Activated T-helper 2 cell treated with anti-CD3 and anti-CD28 coated beads, Interferon-gamma antibody, Interleukin-2, Interleukin-4, amounts not matched to agents 10 μg/mL and 5 μg/mL and 100 μg/mL, durations not matched to agents 14 hours and 24 hours and 36 hours (primary cell): ENCODE data around the gene TMEM231. TPM values are rescaled to one million over a fixed set of nuclear protein-coding genes. Genes with fewer than 3 reads are reported as not detected.

Experiments used
- total RNA-seq: library from RNA; stranded (reverse); gene quantifications from 2 replicates; pipeline ENCODE4 v1.2.3, GENCODE V29; 2022

TMEM231 gene
- total RNA-seq, 1 donor from 2014 or later = 3.4 TPM

Other genes with a start within 250 kb of the TMEM231 start
- 33.5 and 37.5 TPM in 2 replicates for gene CFDP1, start 122.7 kb downstream of the TMEM231 start, total RNA-seq
- gene TMEM170A, start 91.6 kb downstream of the TMEM231 start, total RNA-seq = 35.6 and 39.9 TPM in 2 replicates
- gene CHST6, start 60.8 kb downstream of the TMEM231 start, total RNA-seq = not detected in 2 replicates
- not detected in 2 replicates for gene CHST5, start 20.1 kb downstream of the TMEM231 start, total RNA-seq
- 69.2 and 69.4 TPM in 2 replicates for gene GABARAPL2, start 10.1 kb upstream of the TMEM231 start, total RNA-seq
- 45.3 and 54.0 TPM in 2 replicates for gene ADAT1, start 67.0 kb upstream of the TMEM231 start, total RNA-seq
- gene KARS1, start 91.4 kb upstream of the TMEM231 start, total RNA-seq = 256 and 269 TPM in 2 replicates
- 73.6 and 77.6 TPM in 2 replicates for gene TERF2IP, start 91.5 kb upstream of the TMEM231 start, total RNA-seq
- gene CPHXL2, start 120.8 kb upstream of the TMEM231 start, total RNA-seq = not detected in 2 replicates
- not detected in 2 replicates for gene DUXB, start 145.2 kb upstream of the TMEM231 start, total RNA-seq
- gene CPHXL, start 170.2 kb upstream of the TMEM231 start, total RNA-seq = not detected in 2 replicates